T-cell (primary cell): Measurements from ENCODE around the gene TCF12. TPM values are rescaled to one million over a fixed set of nuclear protein-coding genes. Genes with fewer than 3 reads are reported as not detected.

Experiments used
- ATAC-seq, 4 experiments: fragments of 200-7000 bp in 3 of 4; fragments of 150-1000 bp in 1 of 4; cut with Tn5 transposase; replicated peaks in 1 of 4; 1 replicate in 3 of 4; 2 replicates in 1 of 4; pipeline ENCODE4 v1.10.0; 2021; ENCODE audit warnings: moderate library complexity in 3 of 4, mild to moderate bottlenecking in 2 of 4, moderate number of reproducible peaks in 1 of 4
- CTCF ChIA-PET, 2 donors: fragments of 300-600 bp; sonication (Branson Sonifier 250); formaldehyde crosslinking; loops; one replicate each; lab custom pipeline; 2022; ENCODE audit warnings: antibody characterized with exemption in 2 of 2; lab: Charles Lee
- POLR2A ChIA-PET, 2 donors: fragments of 300-600 bp; sonication (Branson Sonifier 250); formaldehyde crosslinking; loops; one replicate each; lab custom pipeline; 2022; ENCODE audit warnings: antibody characterized with exemption in 2 of 2; lab: Charles Lee
- DNase-seq, 35 experiments: peaks; one replicate each; pipeline versions ENCODE4 v3.0.0 to v3.0.0-alpha.2; 2013 to 2023
- H3K27ac ChIP-seq: one replicate; pipeline ENCODE4 v1.5.1; 2013; ENCODE audit warnings: low read length
- H3K27me3 ChIP-seq, 2 experiments: replicated peaks in 1 of 2; 1 replicate in 1 of 2; 2 replicates in 1 of 2; pipeline versions ENCODE4 v1.6.1 to v1.7.0; 2013; ENCODE audit warnings: low read length in 1 of 2, mixed read lengths in 1 of 2; ENCODE audit not compliant: control insufficient read depth in 2 of 2, insufficient read depth in 2 of 2; ENCODE audit errors: extremely low read depth in 1 of 2
- H3K36me3 ChIP-seq, 2 donors: 1 replicate in 1 of 2; 2 replicates in 1 of 2; pipeline versions ENCODE4 v1.6.1 to v1.7.0; 2013; ENCODE audit warnings: low read length in 1 of 2; ENCODE audit not compliant: control insufficient read depth in 2 of 2, insufficient read depth in 1 of 2; ENCODE audit errors: extremely low read depth in 1 of 2
- H3K4me1 ChIP-seq, 2 experiments: 1 replicate in 1 of 2; 2 replicates in 1 of 2; pipeline versions ENCODE4 v1.6.1 to v1.7.0; 2013; ENCODE audit warnings: low read length in 2 of 2, mixed read lengths in 1 of 2; ENCODE audit not compliant: insufficient read depth in 2 of 2, control insufficient read depth in 1 of 2; ENCODE audit errors: extremely low read depth in 1 of 2
- H3K4me3 ChIP-seq, 2 donors: 1 replicate in 1 of 2; 2 replicates in 1 of 2; pipeline versions ENCODE4 v1.5.1 to v1.7.0; 2013; ENCODE audit warnings: mild to moderate bottlenecking in 2 of 2, low read length in 1 of 2, moderate library complexity in 1 of 2; ENCODE audit not compliant: control insufficient read depth in 1 of 2; ENCODE audit errors: extremely low read depth in 1 of 2
- H3K9me3 ChIP-seq: 2 replicates; pipeline ENCODE4 v1.7.0; 2013
- H3K27ac Mint-ChIP-seq, 2 donors: one replicate each; pipeline ENCODE4 v1.8.0; 2020 to 2021; ENCODE audit warnings: mild to moderate bottlenecking in 2 of 2, mixed read lengths in 2 of 2
- H3K27me3 Mint-ChIP-seq, 2 donors: one replicate each; pipeline ENCODE4 v1.8.0; 2021 to 2022; ENCODE audit warnings: mixed read lengths in 2 of 2
- H3K36me3 Mint-ChIP-seq: one replicate; pipeline ENCODE4 v1.8.0; 2021; ENCODE audit warnings: mixed read lengths
- H3K4me1 Mint-ChIP-seq, 3 donors: one replicate each; pipeline ENCODE4 v1.8.0; 2020 to 2022; ENCODE audit warnings: mixed read lengths in 3 of 3, mild to moderate bottlenecking in 1 of 3
- H3K4me3 Mint-ChIP-seq, 3 donors: one replicate each; pipeline ENCODE4 v1.8.0; 2020 to 2022; ENCODE audit warnings: mild to moderate bottlenecking in 3 of 3, mixed read lengths in 3 of 3, moderate library complexity in 3 of 3
- H3K9me3 Mint-ChIP-seq, 3 donors: one replicate each; pipeline ENCODE4 v1.8.0; 2020 to 2022; ENCODE audit warnings: mixed read lengths in 3 of 3
- WGBS: methylation state at CpG from one replicate; pipeline ENCODE4 v1.1.5; 2013; ENCODE audit warnings: missing lambda C conversion rate; ENCODE audit not compliant: insufficient coverage; 5-methylcytosine and 5-hydroxymethylcytosine counted together
- total RNA-seq, 35 experiments: library from RNA in 6 of 35; stranded (reverse) in 6 of 35; fragments of 120-200 nt in 1 of 35; gene quantifications; one replicate each; pipeline versions ENCODE4 v1.2.1 to v1.2.4 and lab custom pipeline; 2013 to 2026

TCF12 gene
- total RNA-seq, 5 donors from 2014 or later (not counting 1 experiment from before 2014, with no cell fraction given): 68.0 to 94.3 (median 83.0) TPM

DNA sequence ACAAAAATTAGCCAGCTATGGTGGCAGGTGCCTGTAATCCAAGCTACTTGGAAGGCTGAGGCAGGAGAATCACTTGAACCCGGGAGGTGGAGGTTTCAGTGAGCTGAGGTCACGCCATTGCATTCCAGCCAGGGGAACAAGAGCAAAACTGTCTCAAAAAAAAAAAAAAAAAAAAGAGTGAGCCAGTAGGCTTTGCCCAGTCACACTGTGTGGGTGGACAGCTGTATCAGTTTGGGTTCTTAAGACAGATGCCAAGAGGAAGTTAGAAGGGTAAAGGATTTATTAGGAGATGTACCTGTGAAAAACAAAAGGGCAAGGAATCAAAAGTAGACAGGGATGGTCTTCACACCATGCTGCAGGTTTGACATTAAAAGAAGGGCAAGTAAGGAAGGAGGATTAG is 371.7 kb downstream of the TCF12 start:
- Histone ChIP-seq H3K9me3 (no peaks in the 10 kb centered on the region), H3K27me3 (no peaks in the 10 kb centered on the region), H3K36me3 (peaks cover 15 to 18% of the 10 kb centered on the region in 2 donors), H3K4me1 (no peaks in the 10 kb centered on the region), H3K27ac (no peak overlapping the region), H3K4me3 (no peak overlapping the region)
- DNase-seq (no peak), ATAC-seq (no peak)
- no peak overlapping the region for H3K4me3 Mint-ChIP-seq
- H3K9me3 Mint-ChIP-seq: peaks cover 3 to 9% (median 7%) of the 10 kb centered on the region in 3 donors
- ChIA-PET POLR2A (no interaction called here), CTCF (interaction anchor here in 1 of 2 donors (0.7 kb wide), 1 partner anchor 324 kb away, joined by 6 read pairs; no protein-coding TSS in a partner anchor)
- H3K27me3 Mint-ChIP-seq: no peaks in the 10 kb centered on the region
- peaks cover 56% of the 10 kb centered on the region for H3K36me3 Mint-ChIP-seq
- H3K27ac Mint-ChIP-seq: no peak overlapping the region
- H3K4me1 Mint-ChIP-seq: peaks cover 0 to 3% (median 0%) of the 10 kb centered on the region in 3 donors
- 100% methylated on average over 2 of the region's 2 CpGs for WGBS

DNA sequence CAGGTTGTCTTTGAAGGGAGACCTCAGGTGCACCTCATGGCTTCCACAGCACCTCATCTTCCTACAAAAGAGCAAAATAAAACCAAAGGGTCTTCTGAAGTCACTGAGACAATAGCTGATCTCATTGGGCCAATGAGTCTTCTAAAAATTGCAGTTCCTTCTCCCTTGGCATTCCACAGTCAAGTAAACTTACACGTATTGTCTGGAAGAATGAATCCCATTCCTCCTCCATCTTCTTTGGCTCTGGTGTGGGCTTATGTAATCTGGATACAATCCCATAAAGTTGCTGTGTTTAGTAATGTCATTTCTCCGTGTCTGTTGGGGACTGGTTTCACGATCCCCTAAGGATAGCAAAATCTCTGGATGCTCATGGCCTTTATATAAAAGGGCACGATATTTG is 372.4 kb downstream of the TCF12 start:
- no CpG with 5 or more reads among the region's 4 CpGs for WGBS
- no peaks in the 10 kb centered on the region for H3K4me1 ChIP-seq
- H3K27ac Mint-ChIP-seq: no peak overlapping the region
- H3K27ac ChIP-seq: no peak overlapping the region
- ChIA-PET CTCF (no interaction called here), POLR2A (no interaction called here)
- no peaks in the 10 kb centered on the region for H3K27me3 ChIP-seq
- no peak for DNase-seq
- no peak for ATAC-seq
- H3K9me3 Mint-ChIP-seq: peaks cover 3 to 9% (median 7%) of the 10 kb centered on the region in 3 donors
- H3K4me3 ChIP-seq: no peak overlapping the region
- peaks cover 12% of the 10 kb centered on the region in 2 donors for H3K36me3 ChIP-seq
- no peak overlapping the region for H3K4me3 Mint-ChIP-seq
- H3K4me1 Mint-ChIP-seq: peaks cover 0 to 3% (median 0%) of the 10 kb centered on the region in 3 donors
- H3K9me3 ChIP-seq: no peaks in the 10 kb centered on the region
- peaks cover 51% of the 10 kb centered on the region for H3K36me3 Mint-ChIP-seq
- no peaks in the 10 kb centered on the region for H3K27me3 Mint-ChIP-seq

DNA sequence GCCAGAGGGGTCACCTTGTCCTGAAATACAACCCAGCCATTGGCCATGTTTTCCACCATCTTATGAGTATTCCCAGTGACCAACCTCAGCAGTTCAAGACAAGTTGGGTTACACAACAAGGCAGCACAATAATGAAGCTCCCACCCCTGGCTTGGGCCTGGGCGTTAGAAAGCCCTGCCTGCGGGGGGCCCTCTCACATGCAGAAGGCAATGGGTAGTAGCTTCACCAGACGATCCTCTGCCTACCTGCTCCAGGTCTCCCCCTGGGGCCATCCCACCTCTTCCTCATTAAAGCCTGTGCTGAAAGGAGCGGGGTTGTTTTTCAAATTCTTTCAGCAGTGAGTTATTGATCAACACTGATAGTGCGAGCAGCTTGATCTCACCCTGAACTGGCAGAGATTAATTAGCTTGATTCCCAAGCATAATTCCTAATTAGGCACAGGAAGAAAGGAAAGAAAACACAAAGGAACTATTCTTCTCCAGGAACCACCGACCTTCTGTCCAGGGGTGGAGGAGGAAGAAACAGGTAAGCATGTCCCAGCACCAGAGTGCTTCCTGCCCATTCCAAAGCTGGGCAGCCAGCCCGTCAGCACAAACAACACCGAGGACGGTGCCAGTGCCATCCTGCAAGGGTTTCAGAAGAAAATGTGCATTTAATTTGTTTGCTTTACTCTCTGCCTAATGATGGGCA is 378.2 kb downstream of the TCF12 start:
- no peaks in the 10 kb centered on the region for H3K4me1 ChIP-seq
- ATAC-seq: no peak
- H3K9me3 ChIP-seq: no peaks in the 10 kb centered on the region
- H3K27ac ChIP-seq: no peak overlapping the region
- Mint-ChIP-seq H3K4me1 (peaks cover 0 to 10% (median 0%) of the 10 kb centered on the region in 3 donors), H3K4me3 (no peak overlapping the region), H3K27me3 (no peaks in the 10 kb centered on the region), H3K27ac (peak overlapping the region in 1 of 2 donors; percentile 34), H3K36me3 (peaks cover 6% of the 10 kb centered on the region), H3K9me3 (peaks cover 0 to 3% (median 0%) of the 10 kb centered on the region in 3 donors)
- ChIA-PET CTCF (interaction anchor here in 1 of 2 donors (0.6 kb wide), 1 partner anchor 66 kb away, joined by 4 read pairs; no protein-coding TSS in a partner anchor), POLR2A (no interaction called here)
- DNase-seq: no peak
- no peaks in the 10 kb centered on the region for H3K27me3 ChIP-seq
- no peak overlapping the region for H3K4me3 ChIP-seq
- peaks cover 0 to 5% of the 10 kb centered on the region in 2 donors for H3K36me3 ChIP-seq
- 95% methylated on average over 7 of the region's 9 CpGs for WGBS

DNA sequence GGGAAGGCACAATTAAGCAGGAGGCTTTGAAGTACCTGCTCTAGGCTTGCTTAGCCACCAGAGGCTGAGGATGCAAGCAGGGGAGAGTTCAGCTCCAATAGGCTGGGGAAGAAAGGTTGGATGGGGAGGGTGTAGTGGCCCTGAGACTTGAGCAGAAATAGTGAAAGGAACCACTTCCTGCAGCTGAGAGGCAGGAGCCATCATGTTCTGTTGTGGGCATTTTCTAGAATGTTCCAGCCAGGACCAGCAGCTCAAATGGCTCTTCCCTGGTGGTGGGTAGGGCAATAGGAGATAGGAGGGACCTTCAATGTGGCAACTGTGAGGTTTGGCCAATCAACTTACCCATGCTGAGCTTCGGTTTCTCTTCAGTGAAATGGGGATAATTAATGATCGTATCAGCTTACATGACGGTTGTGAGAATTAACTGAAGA is 378.7 kb downstream of the TCF12 start:
- no peak for DNase-seq
- ChIA-PET POLR2A (no interaction called here), CTCF (interaction anchor here in 1 of 2 donors (0.6 kb wide), 1 partner anchor 66 kb away, joined by 4 read pairs; no protein-coding TSS in a partner anchor)
- Mint-ChIP-seq H3K27ac (peak overlapping the region in 1 of 2 donors; percentile 34), H3K4me3 (no peak overlapping the region), H3K9me3 (no peaks in the 10 kb centered on the region), H3K4me1 (peaks cover 0 to 10% (median 0%) of the 10 kb centered on the region in 3 donors), H3K36me3 (peaks cover 3% of the 10 kb centered on the region), H3K27me3 (no peaks in the 10 kb centered on the region)
- Histone ChIP-seq H3K4me1 (no peaks in the 10 kb centered on the region), H3K27me3 (no peaks in the 10 kb centered on the region), H3K27ac (no peak overlapping the region), H3K9me3 (no peaks in the 10 kb centered on the region), H3K36me3 (peaks cover 0 to under 1% of the 10 kb centered on the region in 2 donors), H3K4me3 (no peak overlapping the region)
- no CpG with 5 or more reads among the region's 3 CpGs for WGBS
- no peak for ATAC-seq

DNA sequence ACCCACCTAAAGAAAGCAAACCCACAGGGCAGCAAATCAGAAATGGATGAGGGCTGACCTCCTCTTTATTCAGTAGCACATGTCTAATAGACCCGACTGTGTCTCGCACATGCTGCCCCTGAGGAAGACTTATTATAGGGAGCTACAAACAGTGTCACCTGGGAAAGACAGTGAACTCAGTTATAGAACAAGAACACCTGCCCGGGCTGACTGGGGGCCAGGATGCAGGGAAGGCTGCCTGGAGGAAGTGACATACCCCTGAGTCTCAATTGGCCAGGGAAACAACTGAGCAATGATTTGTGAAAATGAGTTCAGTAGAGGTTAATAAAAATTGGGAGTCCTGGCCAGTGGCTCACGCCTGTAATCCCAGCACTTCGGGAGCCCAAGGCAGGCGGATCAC is 379.2 kb downstream of the TCF12 start:
- no peaks in the 10 kb centered on the region for H3K36me3 ChIP-seq
- CTCF ChIA-PET: no interaction called here
- H3K4me1 ChIP-seq: no peaks in the 10 kb centered on the region
- Mint-ChIP-seq H3K36me3 (peaks cover under 1% of the 10 kb centered on the region), H3K4me3 (no peak overlapping the region), H3K27ac (no peak overlapping the region), H3K9me3 (no peaks in the 10 kb centered on the region), H3K27me3 (no peaks in the 10 kb centered on the region), H3K4me1 (peaks cover 0 to 10% (median 0%) of the 10 kb centered on the region in 3 donors)
- H3K27me3 ChIP-seq: no peaks in the 10 kb centered on the region
- no peak for DNase-seq
- no peaks in the 10 kb centered on the region for H3K9me3 ChIP-seq
- POLR2A ChIA-PET: no interaction called here
- no peak overlapping the region for H3K27ac ChIP-seq
- 94% methylated on average over 2 of the region's 6 CpGs for whole genome bisulfite sequencing
- H3K4me3 ChIP-seq: no peak overlapping the region
- ATAC-seq: no peak

DNA sequence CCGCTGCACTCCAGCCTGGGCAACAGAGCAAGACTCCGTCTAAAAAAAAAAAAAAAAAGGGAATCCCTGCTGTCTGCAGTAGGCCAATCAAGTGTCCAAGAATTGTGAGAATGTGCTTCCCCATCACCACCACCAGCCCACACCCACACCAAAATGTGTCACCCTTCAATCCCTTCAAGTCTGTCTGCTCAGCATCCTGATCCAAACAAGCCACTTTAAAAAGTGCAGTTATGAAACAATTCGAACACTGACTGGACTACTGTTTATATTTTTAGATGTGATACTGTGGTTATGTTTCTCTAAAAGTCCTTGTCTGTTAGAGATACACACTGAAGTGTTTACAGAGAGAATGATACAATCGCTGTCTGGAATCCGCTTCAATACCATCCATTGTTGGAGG is 379.8 kb downstream of the TCF12 start:
- Histone ChIP-seq H3K27ac (no peak overlapping the region), H3K27me3 (no peaks in the 10 kb centered on the region), H3K36me3 (no peaks in the 10 kb centered on the region), H3K4me3 (no peak overlapping the region), H3K9me3 (no peaks in the 10 kb centered on the region), H3K4me1 (no peaks in the 10 kb centered on the region)
- Mint-ChIP-seq H3K27me3 (no peaks in the 10 kb centered on the region), H3K4me3 (no peak overlapping the region), H3K9me3 (no peaks in the 10 kb centered on the region), H3K4me1 (peaks cover 0 to 10% (median 0%) of the 10 kb centered on the region in 3 donors), H3K27ac (no peak overlapping the region), H3K36me3 (no peaks in the 10 kb centered on the region)
- CTCF ChIA-PET: no interaction called here
- ATAC-seq (no peak), DNase-seq (no peak)
- POLR2A ChIA-PET: no interaction called here
- WGBS: 80% methylated on average over 1 of the region's 5 CpGs
